RWPE1 (cell line): ENCODE data around the gene EDNRA.
A peak's percentile ranks its signal among the peaks of the same experiment; 100 is the strongest.

ENCODE experiments used
- CTCF ChIA-PET: fragments of 350-600 bp; sonication (Branson Sonifier 250); formaldehyde crosslinking; extraction: SDS; loops from one replicate; lab custom pipeline; 2021; lab: Yijun Ruan, JAX
- POLR2A ChIA-PET: fragments of 400-600 bp; formaldehyde crosslinking; extraction: SDS; loops from one replicate; lab custom pipeline; 2020; ENCODE audit warnings: antibody characterized with exemption; ENCODE audit not compliant: low non-redundant PET; lab: Yijun Ruan, JAX
- DNase-seq: peaks from one replicate; pipeline ENCODE4 v3.0.0; 2012; ENCODE audit warnings: low spot score
- H3K27ac ChIP-seq: fragments of 450-650 bp; 2 replicates; pipeline ENCODE4 v1.5.1; 2017
- CTCF ChIP-seq: fragments of 450-650 bp; conservative IDR thresholded peaks from 2 replicates; pipeline ENCODE4 v1.5.1; 2017; ENCODE audit warnings: low read depth, mild to moderate bottlenecking

The EDNRA gene

GRCh38 chr4:147492306-147492705, 11.4 kb downstream of the EDNRA start:
- no peak for TF ChIP-seq CTCF
- CTCF ChIA-PET = no interaction called here
- no peak overlapping the region for H3K27ac ChIP-seq
- POLR2A ChIA-PET = no interaction called here
- no peak for DNase-seq

GRCh38 chr4:147492761-147493160, 11.9 kb downstream of the EDNRA start:
- no peak overlapping the region for H3K27ac ChIP-seq
- no peak for DNase-seq
- POLR2A ChIA-PET = no interaction called here
- CTCF ChIA-PET = no interaction called here
- TF ChIP-seq CTCF = no peak

DNA sequence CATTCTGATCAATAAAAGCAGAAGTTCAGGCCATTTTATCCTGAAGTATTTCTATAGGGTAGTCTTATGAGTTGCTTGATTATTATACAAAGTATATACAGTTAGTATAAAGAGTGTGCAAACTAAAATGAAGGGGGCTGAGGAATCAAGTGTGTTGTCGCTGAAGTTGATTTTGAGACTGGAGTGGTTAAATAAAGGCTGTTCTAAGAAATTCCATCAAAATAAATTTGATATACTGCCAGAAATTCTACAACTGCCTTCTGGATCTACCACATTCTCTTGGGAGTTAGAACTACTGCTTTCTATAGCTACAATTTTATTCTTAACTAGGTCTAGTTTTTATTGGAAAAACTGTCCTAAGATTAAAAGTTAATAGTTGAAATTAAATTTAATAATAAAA, 12.4 kb downstream of the EDNRA start:
- ChIA-PET CTCF (no interaction called here), POLR2A (no interaction called here)
- TF ChIP-seq CTCF = no peak
- no peak overlapping the region for H3K27ac ChIP-seq
- no peak for DNase-seq

DNA sequence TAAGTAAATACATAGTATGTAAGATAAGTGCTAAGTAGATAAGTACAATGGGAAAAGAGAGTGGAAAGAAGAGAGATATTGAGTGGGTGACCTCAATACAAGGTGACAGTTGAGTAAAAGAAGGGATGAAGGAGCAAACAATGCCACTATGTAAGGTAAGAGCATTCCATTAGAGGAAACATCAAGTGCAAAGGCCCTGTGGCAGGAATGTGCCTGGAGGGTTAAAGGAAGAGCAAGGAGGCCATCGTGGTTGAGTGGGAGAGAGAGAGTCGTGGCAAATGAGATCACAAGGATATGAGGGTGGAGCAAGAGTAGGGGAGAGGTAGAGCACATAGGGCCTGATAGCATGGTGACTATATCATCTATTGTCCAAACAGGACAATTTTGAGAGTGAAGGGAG, 13.4 kb downstream of the EDNRA start:
- DNase-seq = no peak
- H3K27ac ChIP-seq = no peak overlapping the region
- ChIA-PET POLR2A (no interaction called here), CTCF (no interaction called here)
- TF ChIP-seq CTCF = no peak

- ChIA-PET POLR2A (no interaction called here), CTCF (interaction anchor here (0.7 kb wide), 1 partner anchor 22 kb away, joined by 3 read pairs; no protein-coding TSS in a partner anchor)
Measured at GRCh38 chr4:147496500-147496899, 15.6 kb downstream of the EDNRA start.

DNA sequence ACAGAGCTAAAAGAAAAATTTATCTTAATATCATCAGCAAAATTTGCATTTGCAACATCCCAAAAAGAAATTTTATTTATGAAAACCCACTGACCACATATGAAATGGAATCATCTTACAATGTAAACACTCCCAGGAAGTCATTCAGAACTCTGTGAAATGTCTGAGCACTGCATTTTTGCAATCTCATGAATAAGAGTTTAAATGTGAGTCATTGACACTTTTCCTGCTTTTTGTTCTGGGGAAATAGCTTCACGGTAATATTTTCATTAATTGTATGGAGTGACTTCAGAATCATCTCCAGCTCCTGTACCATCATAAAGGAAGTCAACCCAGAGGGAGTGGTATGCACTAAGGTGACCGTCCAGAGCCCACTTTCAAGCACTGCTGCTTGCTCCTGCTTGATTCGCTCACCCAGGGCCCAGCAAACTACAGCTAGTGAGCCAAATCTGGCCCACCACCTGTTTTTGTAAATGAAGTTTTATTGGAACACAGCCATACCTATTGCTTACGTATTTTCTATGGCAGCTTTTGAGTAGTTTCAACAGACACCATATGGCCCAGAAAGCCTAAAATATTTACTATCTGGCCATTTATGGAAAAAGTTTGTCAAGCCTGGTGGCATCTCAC, 17.2 kb downstream of the EDNRA start:
- peak; percentile 57 for DNase-seq
- peak overlapping the region; percentile 70 for H3K27ac ChIP-seq

More at GRCh38 chr4:147496500-147496899, 15.6 kb downstream of the EDNRA start:
- H3K27ac ChIP-seq = no peak overlapping the region
- no peak for DNase-seq
- TF ChIP-seq CTCF = no peak

More for the DNA sequence above, 17.2 kb downstream of the EDNRA start:
- ChIA-PET POLR2A (no interaction called here), CTCF (interaction anchor here (0.6 kb wide), 1 partner anchor 168 kb away, joined by 4 read pairs; no protein-coding TSS in a partner anchor)
- TF ChIP-seq CTCF = no peak
